ENCODE measurements around the gene PCA3.

The PCA3 gene

GRCh38 chr9:76756941-76757673 lies 7.1 kb upstream of the PCA3 start:
- DNase-seq (ENCODE audit: low spot score), result no peak

DNA sequence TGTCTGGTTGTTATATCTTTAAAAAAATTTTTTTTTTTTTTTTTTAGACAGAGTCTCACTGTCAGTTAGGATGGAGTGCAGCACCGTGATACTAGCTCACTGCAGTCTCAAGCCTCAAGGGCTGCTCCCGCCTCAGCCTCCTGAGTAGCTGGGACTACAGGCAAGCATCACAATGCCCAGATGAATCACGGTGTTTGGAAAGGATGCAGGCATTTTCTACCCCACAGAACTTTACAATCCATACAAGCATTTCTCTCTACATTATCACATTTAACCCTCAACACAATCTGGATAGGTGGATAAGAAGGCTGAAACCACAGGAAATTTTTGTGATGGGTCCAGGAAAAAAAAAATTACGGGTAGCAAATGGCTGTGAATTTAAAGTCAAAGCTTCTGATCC lies 5.8 kb upstream of the PCA3 start:
- no peak for DNase-seq (ENCODE audit: low spot score)

GRCh38 chr9:76759732-76760131 lies 4.5 kb upstream of the PCA3 start:
- no peak for DNase-seq (ENCODE audit: low spot score)

DNA sequence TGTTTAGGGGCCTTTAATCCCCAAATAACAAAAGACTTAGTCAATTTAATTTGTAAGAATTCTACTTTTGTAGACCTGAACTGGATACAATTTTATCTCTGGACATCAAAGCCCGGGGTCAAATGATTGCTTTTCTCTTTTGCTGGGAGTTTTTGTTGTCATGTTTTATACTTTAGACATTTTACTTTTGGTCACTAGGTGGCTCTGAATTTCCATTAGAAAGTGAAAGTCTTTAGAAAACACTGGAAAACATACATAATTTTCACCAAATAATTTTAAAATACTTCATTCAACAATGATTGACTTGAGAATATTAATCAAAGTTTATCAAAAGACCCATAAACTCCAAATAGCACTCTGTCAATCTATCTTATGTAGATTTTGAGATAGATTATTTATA lies 2.8 kb upstream of the PCA3 start:
- DNase-seq (ENCODE audit: low spot score), result no peak

DNA sequence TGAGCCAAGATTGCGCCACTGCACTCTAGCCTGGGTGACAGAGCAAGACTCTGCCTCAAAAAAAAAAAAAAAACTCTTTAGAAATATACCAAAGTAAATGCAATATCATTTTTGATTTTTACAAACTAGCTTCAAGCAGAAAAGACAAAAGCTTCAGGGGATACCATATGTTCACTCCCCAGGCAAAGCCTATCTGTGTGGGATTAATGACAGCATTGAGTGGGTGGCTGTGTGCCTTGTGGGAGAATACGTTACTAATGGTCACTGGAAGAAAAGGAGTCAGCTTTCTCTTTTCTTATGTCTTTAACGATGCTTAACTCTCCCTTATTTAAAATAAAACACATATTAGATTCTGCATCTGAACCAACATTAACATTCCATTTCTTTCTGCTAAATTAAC lies 1.9 kb downstream of the PCA3 start:
- DNase-seq (ENCODE audit: low spot score), result no peak

DNA sequence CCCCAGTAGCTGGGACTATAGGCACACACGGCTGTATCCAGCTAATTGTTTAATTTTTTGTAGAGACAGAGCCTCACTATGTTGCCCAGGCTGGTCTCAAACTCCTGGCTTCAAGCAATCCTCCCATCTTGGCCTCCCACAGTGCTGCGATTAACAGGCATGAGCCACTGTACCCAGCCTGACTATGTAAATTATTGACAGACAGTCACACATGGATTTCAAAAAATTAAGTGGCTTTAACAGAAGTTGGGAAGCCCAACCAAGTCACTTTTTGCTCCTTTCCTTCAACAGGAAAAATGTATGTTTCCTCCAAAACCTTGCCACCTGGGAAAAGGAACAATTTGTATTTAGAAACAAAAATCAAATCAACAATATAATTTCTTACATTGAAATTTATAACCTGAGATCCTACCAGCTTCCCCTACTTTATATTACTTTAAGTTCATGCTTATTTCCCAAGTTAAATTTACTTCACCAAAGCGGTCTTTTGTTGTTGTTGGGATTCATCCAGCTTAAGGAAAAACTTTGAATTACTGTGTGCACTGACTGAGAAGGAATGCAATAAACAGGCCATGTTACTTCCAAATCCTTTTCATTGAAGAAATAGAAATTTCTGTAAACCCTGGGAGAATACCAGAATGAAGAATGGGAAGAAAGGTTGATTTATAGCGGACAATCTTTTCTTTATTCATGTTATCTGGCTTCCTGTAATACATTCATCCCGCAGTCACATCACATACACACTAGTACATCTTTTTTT lies 8.6 kb downstream of the PCA3 start:
- no peak for DNase-seq (ENCODE audit: low spot score)

DNA sequence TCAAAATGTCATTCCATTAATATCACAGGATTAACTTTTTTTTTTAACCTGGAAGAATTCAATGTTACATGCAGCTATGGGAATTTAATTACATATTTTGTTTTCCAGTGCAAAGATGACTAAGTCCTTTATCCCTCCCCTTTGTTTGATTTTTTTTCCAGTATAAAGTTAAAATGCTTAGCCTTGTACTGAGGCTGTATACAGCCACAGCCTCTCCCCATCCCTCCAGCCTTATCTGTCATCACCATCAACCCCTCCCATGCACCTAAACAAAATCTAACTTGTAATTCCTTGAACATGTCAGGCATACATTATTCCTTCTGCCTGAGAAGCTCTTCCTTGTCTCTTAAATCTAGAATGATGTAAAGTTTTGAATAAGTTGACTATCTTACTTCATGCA lies 20.6 kb downstream of the PCA3 start:
- DNase-seq (ENCODE audit: low spot score), result no peak

DNA sequence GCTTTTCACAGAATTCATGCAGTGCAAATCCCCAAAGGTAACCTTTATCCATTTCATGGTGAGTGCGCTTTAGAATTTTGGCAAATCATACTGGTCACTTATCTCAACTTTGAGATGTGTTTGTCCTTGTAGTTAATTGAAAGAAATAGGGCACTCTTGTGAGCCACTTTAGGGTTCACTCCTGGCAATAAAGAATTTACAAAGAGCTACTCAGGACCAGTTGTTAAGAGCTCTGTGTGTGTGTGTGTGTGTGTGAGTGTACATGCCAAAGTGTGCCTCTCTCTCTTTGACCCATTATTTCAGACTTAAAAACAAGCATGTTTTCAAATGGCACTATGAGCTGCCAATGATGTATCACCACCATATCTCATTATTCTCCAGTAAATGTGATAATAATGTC lies 21.3 kb downstream of the PCA3 start:
- no peak for DNase-seq (ENCODE audit: low spot score)

- no peak for DNase-seq (ENCODE audit: low spot score)
Observed at GRCh38 chr9:76787677-76788076, 23.4 kb downstream of the PCA3 start.

DNA sequence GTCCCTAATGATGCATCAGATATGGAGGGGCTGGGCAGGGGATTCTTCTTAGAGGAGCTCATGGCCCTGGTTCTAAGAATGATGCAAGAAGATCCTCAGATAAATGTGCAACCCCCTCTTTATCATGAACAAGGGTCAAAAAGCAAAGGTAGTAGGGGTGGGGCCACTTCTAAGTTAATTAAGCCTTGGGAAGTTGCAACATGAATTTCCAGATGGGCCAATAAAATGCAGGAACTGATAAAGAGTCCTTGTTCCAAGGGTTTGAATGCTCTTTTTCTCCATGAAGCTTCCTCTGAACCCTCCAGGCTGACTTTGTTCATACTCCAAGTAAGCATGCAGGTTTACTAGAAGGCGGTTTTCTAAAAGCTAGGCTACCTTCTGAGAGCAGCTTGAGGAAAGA lies 25.6 kb downstream of the PCA3 start:
- DNase-seq (ENCODE audit: low spot score), result no peak

DNA sequence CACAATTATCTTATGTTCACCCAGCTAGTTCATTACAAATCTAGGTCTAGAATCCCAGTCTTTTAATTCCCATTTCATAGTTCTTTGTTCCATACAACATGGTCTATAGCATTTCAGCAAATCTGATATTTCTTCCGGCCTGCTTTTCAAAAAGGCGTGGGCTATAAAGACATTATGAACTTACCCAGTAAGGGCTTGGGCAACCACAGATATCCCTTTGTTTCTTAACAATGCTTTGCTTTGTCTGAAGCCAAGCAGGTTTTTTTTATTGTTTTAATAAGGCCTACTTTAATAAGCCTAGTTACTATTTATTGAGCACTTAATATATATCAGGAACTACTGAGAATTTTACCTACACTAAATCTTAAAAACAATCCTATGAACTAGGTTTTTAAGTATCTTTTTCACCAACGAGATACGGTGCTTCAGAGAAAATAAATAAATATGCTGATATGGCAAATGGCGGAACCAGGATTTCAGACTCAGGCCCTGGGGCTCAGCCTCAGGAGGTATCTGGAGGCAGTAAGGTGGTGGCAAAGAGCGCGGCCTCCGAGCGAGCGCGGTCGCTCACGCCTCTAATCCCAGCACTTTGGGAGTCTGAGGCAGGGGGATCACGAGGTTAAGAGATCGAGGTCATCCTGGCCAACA lies 29.7 kb downstream of the PCA3 start:
- DNase-seq (ENCODE audit: low spot score), result no peak

GRCh38 chr9:76796296-76796695 lies 32.1 kb downstream of the PCA3 start:
- DNase-seq (ENCODE audit: low spot score), result no peak

- DNase-seq (ENCODE audit: low spot score), result no peak
Observed at GRCh38 chr9:76798527-76798926, 34.3 kb downstream of the PCA3 start.

DNA sequence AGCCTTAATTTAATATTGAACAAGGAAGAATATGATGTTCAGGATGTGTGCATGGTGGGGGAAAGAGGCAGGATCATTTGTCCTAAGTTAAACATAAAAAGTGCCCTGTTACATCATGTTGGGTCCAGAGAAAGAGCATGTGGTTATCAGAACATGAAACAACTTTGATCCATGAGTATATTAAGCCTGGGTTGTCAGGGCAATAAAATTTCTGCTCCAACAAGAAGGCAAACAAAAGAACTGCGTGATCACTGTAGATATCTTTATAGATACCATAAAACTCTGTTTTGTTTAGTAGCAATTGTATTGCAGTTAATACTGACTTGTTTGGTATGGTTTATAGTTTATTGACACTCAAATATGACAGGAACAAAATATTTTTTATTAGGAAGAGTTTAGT lies 35.2 kb downstream of the PCA3 start:
- no peak for DNase-seq (ENCODE audit: low spot score)

- DNase-seq (ENCODE audit: low spot score), result no peak
Observed at GRCh38 chr9:76800901-76801300, 36.7 kb downstream of the PCA3 start.

- no peak for DNase-seq (ENCODE audit: low spot score)
Observed at GRCh38 chr9:76803083-76803482, 38.8 kb downstream of the PCA3 start.

DNA sequence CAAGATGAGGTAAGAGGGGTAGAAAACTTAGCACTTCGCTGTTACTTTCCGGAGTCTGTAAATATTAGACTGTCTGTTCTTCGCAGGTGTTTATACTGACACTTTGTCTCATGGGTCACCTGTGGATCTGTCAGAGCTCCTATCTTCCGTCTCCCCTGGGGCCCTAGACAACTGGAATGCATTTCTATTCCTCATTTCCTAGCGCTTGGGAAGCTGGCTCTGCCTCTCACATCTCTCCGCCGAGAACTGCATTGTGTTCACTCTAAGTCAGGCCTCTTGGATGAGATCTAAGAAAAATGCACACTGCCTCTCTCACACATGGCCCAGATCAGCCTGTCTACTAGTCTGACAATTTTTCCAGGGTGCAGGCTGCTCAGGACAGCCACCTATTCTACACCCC lies 39.5 kb downstream of the PCA3 start:
- no peak for DNase-seq (ENCODE audit: low spot score)

GRCh38 chr9:76808636-76809035 lies 44.4 kb downstream of the PCA3 start:
- no peak for DNase-seq (ENCODE audit: low spot score)

DNA sequence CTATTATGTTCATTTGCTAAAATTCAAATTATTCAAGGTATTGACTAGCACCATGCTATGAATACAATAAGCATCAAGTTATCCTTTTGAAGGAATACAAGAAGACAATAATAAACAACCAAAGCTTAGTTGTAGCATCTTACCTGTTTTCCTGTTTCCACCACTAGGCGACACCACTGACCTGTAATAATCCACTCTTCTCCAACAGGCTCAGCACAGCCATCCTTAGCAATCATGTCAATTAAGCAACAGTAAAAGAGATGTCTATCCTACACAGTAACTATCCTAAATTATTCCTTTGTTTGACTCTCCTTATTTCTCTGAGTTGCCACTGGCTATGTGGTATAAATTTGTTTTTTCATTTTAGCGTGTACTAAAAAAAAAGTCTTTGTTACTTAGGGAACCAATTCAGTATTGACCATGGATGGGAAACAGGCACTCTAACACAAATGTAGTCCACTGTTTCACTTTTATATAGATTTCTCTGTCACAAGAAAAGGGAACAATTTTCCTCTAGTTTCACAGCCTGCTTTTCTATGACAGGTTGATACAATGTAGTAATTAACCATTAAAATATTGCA lies 46.2 kb downstream of the PCA3 start:
- DNase-seq (ENCODE audit: low spot score), result no peak

- no peak for DNase-seq (ENCODE audit: low spot score)
Observed at GRCh38 chr9:76812591-76812990, 48.4 kb downstream of the PCA3 start.

- no peak for DNase-seq (ENCODE audit: low spot score)
Observed at GRCh38 chr9:76817489-76817888, 53.3 kb downstream of the PCA3 start.

- DNase-seq (ENCODE audit: low spot score), result no peak
Observed at GRCh38 chr9:76818271-76818670, 54.0 kb downstream of the PCA3 start.

DNA sequence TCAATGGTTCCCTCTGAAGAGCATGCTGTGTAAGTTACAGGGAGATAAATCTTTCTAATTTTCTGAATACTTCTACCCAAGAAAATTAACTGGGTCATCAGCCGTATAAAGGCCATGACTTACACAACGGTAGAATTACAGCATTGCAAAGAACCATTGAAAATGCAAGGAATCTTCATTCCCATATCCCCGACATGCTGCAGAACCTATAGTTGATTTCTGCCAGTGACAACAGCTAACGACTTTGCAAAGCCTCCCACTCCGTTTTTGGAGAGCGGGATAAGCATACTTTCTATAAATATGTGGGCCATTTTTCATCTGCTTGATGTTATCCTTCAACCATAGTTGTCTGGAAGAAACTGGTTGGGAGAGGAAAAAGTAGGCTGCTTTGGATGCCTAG lies 56.2 kb downstream of the PCA3 start:
- DNase-seq (ENCODE audit: low spot score), result no peak

All from HuH-7.5 (cell line).